WTC11 (cell line): ENCODE data around the gene POU4F1. TPM values are rescaled to one million over a fixed set of nuclear protein-coding genes. Genes with fewer than 3 reads are reported as not detected.

Experiments used
- ATAC-seq: fragments of 200-7000 bp; cut with Tn5 transposase; 2 replicates; pipeline ENCODE4 v1.10.0; 2021; ENCODE audit warnings: mild to moderate bottlenecking, moderate library complexity
- CTCF ChIA-PET: fragments of 300-600 bp; sonication (Branson Sonifier 250); formaldehyde crosslinking; loops from one replicate; lab custom pipeline; 2021; ENCODE audit warnings: antibody characterized with exemption; lab: Charles Lee
- POLR2A ChIA-PET: fragments of 350-600 bp; sonication (Branson Sonifier 250); formaldehyde crosslinking; loops from one replicate; lab custom pipeline; 2021; ENCODE audit warnings: antibody characterized with exemption; lab: Charles Lee
- DNase-seq: peaks from one replicate; pipeline ENCODE4 v3.0.0; 2021; ENCODE audit warnings: low spot score
- H3K27ac Mint-ChIP-seq: 2 replicates; pipeline ENCODE4 v1.8.0; 2021; ENCODE audit warnings: mixed read lengths
- H3K27me3 Mint-ChIP-seq: 2 replicates; pipeline ENCODE4 v1.8.0; 2021; ENCODE audit warnings: low read depth, mild to moderate bottlenecking, moderate library complexity, mixed read lengths
- H3K36me3 Mint-ChIP-seq: 2 replicates; pipeline ENCODE4 v1.8.0; 2021; ENCODE audit warnings: mixed read lengths
- H3K4me1 Mint-ChIP-seq: 2 replicates; pipeline ENCODE4 v1.8.0; 2022; ENCODE audit warnings: mixed read lengths
- H3K4me3 Mint-ChIP-seq: 2 replicates; pipeline ENCODE4 v1.8.0; 2021; ENCODE audit warnings: mild to moderate bottlenecking, moderate library complexity, mixed read lengths
- H3K9me3 Mint-ChIP-seq: 2 replicates; pipeline ENCODE4 v1.8.0; 2021; ENCODE audit warnings: mixed read lengths
- ATF1 ChIP-seq: sonication (generic); formaldehyde crosslinking; IDR thresholded peaks from 2 replicates; pipeline ENCODE4 v1.8.1; 2023; ENCODE audit warnings: mild to moderate bottlenecking, moderate library complexity, missing genetic modification reagents
- CREM ChIP-seq: sonication (generic); formaldehyde crosslinking; IDR thresholded peaks from 2 replicates; pipeline ENCODE4 v1.8.1; 2022; ENCODE audit warnings: mild to moderate bottlenecking, missing genetic modification reagents, moderate library complexity
- ELF4 ChIP-seq: sonication (generic); formaldehyde crosslinking; IDR thresholded peaks from 2 replicates; pipeline ENCODE4 v1.8.1; 2022; ENCODE audit warnings: low read depth, mild to moderate bottlenecking, moderate library complexity, missing genetic modification reagents
- FOXP1 ChIP-seq: sonication (generic); formaldehyde crosslinking; IDR thresholded peaks from 2 replicates; pipeline ENCODE4 v1.8.0; 2022; ENCODE audit warnings: missing genetic modification reagents, mild to moderate bottlenecking, moderate library complexity, borderline replicate concordance
- GRHL2 ChIP-seq: fragments of 250-450 bp; sonication (Bioruptor Pico); IDR thresholded peaks from 2 replicates; pipeline ENCODE4 v1.8.0; 2022; ENCODE audit warnings: mild to moderate bottlenecking, moderate library complexity; ENCODE audit not compliant: insufficient replicate concordance, severe bottlenecking
- IRF2 ChIP-seq: sonication (generic); formaldehyde crosslinking; IDR thresholded peaks from 2 replicates; pipeline ENCODE4 v1.8.0; 2022; ENCODE audit warnings: low read depth, missing genetic modification reagents, borderline replicate concordance
- JUN ChIP-seq: sonication (generic); formaldehyde crosslinking; IDR thresholded peaks from 2 replicates; pipeline ENCODE4 v1.8.0; 2023; ENCODE audit warnings: mild to moderate bottlenecking, missing genetic modification reagents
- MXD4 ChIP-seq: fragments of 250-450 bp; sonication (Bioruptor Pico); IDR thresholded peaks from 2 replicates; pipeline ENCODE4 v1.8.0; 2021; ENCODE audit warnings: mild to moderate bottlenecking, moderate library complexity, borderline replicate concordance
- MYBL2 ChIP-seq: sonication (generic); formaldehyde crosslinking; IDR thresholded peaks from 2 replicates; pipeline ENCODE4 v1.8.1; 2023; ENCODE audit warnings: mild to moderate bottlenecking, moderate library complexity, missing genetic modification reagents
- NFATC4 ChIP-seq: fragments of 250-450 bp; sonication (Bioruptor Pico); IDR thresholded peaks from 2 replicates; pipeline ENCODE4 v1.9.0; 2021; ENCODE audit warnings: mild to moderate bottlenecking
- NFYB ChIP-seq: sonication (generic); formaldehyde crosslinking; conservative IDR thresholded peaks from 2 replicates; pipeline ENCODE4 v1.8.0; 2022; ENCODE audit warnings: low read depth, missing genetic modification reagents
- NR3C1 ChIP-seq: sonication (generic); formaldehyde crosslinking; conservative IDR thresholded peaks from 2 replicates; pipeline ENCODE4 v1.8.1; 2023; ENCODE audit warnings: low read depth, mild to moderate bottlenecking, missing genetic modification reagents
- TEAD1 ChIP-seq: sonication (generic); formaldehyde crosslinking; IDR thresholded peaks from 2 replicates; pipeline ENCODE4 v1.8.0; 2022; ENCODE audit warnings: mild to moderate bottlenecking, missing genetic modification reagents
- ZBTB21 ChIP-seq: sonication (generic); formaldehyde crosslinking; IDR thresholded peaks from 2 replicates; pipeline ENCODE4 v1.8.1; 2023; ENCODE audit warnings: mild to moderate bottlenecking, missing genetic modification reagents, borderline replicate concordance
- ZNF232 ChIP-seq: sonication (generic); formaldehyde crosslinking; IDR thresholded peaks from 2 replicates; pipeline ENCODE4 v1.8.0; 2022; ENCODE audit warnings: mild to moderate bottlenecking, missing genetic modification reagents
- ZNF263 ChIP-seq: sonication (generic); formaldehyde crosslinking; IDR thresholded peaks from 2 replicates; pipeline ENCODE4 v1.8.1; 2022; ENCODE audit warnings: low read depth, mild to moderate bottlenecking, moderate library complexity, missing genetic modification reagents
- ZNF671 ChIP-seq: fragments of 250-450 bp; sonication (Bioruptor Pico); IDR thresholded peaks from 2 replicates; pipeline ENCODE4 v1.8.0; 2021; ENCODE audit warnings: mild to moderate bottlenecking
- total RNA-seq: library from RNA; stranded (reverse); gene quantifications from 3 replicates; pipeline ENCODE4 v1.2.3, GENCODE V29; 2021
- TF ChIP-seq, protein P1 (sequence below): sonication (generic); formaldehyde crosslinking; IDR thresholded peaks from 2 replicates; pipeline ENCODE4 v1.8.0; 2022; ENCODE audit warnings: mild to moderate bottlenecking, missing genetic modification reagents
- TF ChIP-seq, protein P2 (sequence below): sonication (generic); formaldehyde crosslinking; IDR thresholded peaks from 2 replicates; pipeline ENCODE4 v1.8.1; 2022; ENCODE audit warnings: low read depth, missing genetic modification reagents, borderline replicate concordance
- TF ChIP-seq, protein P3 (sequence below): sonication (generic); formaldehyde crosslinking; IDR thresholded peaks from 2 replicates; pipeline ENCODE4 v1.8.0; 2023; ENCODE audit warnings: missing genetic modification reagents
- TF ChIP-seq, protein P4 (sequence below): sonication (generic); formaldehyde crosslinking; IDR thresholded peaks from 2 replicates; pipeline ENCODE4 v1.8.1; 2022; ENCODE audit warnings: low read depth, mild to moderate bottlenecking, moderate library complexity, missing genetic modification reagents, borderline replicate concordance
- TF ChIP-seq, protein P5 (sequence below): fragments of 250-450 bp; sonication (Bioruptor Pico); IDR thresholded peaks from 2 replicates; pipeline ENCODE4 v1.9.0; 2021; ENCODE audit warnings: mild to moderate bottlenecking, borderline replicate concordance

Gene POU4F1
- total RNA-seq, 1 experiment from 2014 or later: 0.26 TPM

DNA sequence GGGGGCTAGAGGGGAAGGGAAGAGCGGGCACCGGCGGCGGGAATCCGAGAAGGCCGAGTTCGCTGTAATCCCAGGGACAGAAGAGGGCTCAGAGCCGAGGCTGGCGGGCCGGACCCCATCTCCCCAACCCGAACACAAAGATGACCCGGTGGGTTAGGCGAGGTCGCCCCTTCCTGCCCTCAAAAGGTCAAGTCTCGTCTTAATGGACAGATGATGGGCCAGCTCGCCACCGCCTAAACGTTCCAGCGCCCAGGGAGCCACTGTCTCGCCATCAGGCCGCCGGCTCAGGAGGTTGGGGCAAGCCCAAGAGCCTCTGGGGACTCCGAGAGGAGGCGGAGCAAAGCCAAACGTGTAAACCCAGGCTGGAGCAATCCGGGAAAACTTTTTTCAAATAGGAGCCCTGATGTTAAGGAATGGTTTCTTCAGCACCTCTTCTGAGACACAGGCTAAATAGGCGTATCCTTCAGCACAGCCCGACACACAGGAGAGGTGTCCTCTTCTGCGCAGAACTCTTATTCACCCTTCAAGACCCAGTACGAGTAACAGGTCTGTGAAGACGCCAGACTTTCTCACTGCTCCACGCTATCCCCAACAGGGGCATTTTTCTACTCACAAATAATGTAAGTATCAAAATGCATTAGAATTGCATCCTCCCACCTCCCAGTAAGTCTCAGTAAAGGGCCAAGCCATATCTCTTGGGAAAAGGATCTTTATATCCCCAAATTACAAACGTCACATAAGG, 6.3 kb upstream of the POU4F1 start:
- peak; percentile 48 for ATAC-seq
- H3K27ac Mint-ChIP-seq: no peak overlapping the region
- no peaks in the 10 kb centered on the region; the same call in 1 of the 2 replicates for H3K36me3 Mint-ChIP-seq
- peak; percentile 53 for DNase-seq
- H3K4me3 Mint-ChIP-seq: peak overlapping the region; percentile 73
- CTCF ChIA-PET: interaction anchor here (1.4 to 3.2 kb wide), 2 partner anchors 23 to 50 kb away, joined by 4 to 22 read pairs; no protein-coding TSS in a partner anchor
- H3K4me1 Mint-ChIP-seq: peaks cover 48% of the 10 kb centered on the region
- peaks cover 91% of the 10 kb centered on the region for H3K27me3 Mint-ChIP-seq
- POLR2A ChIA-PET: no interaction called here
- TF ChIP-seq MXD4 (CRISPR knock-in tag) (no peak), ATF1 (CRISPR knock-in tag) (no peak), ZNF263 (CRISPR knock-in tag) (no peak), TEAD1 (no peak), JUN (CRISPR knock-in tag) (no peak), IRF2 (CRISPR knock-in tag) (no peak), NR3C1 (CRISPR knock-in tag) (no peak), ELF4 (CRISPR knock-in tag) (no peak), MYBL2 (CRISPR knock-in tag) (no peak), ZNF232 (no peak), CREM (CRISPR knock-in tag) (no peak)
- TF ChIP-seq, protein P1, sequence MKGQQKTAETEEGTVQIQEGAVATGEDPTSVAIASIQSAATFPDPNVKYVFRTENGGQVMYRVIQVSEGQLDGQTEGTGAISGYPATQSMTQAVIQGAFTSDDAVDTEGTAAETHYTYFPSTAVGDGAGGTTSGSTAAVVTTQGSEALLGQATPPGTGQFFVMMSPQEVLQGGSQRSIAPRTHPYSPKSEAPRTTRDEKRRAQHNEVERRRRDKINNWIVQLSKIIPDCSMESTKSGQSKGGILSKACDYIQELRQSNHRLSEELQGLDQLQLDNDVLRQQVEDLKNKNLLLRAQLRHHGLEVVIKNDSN (CRISPR knock-in tag): no peak
- TF ChIP-seq, protein P2, sequence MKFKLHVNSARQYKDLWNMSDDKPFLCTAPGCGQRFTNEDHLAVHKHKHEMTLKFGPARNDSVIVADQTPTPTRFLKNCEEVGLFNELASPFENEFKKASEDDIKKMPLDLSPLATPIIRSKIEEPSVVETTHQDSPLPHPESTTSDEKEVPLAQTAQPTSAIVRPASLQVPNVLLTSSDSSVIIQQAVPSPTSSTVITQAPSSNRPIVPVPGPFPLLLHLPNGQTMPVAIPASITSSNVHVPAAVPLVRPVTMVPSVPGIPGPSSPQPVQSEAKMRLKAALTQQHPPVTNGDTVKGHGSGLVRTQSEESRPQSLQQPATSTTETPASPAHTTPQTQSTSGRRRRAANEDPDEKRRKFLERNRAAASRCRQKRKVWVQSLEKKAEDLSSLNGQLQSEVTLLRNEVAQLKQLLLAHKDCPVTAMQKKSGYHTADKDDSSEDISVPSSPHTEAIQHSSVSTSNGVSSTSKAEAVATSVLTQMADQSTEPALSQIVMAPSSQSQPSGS: no peak
- TF ChIP-seq, protein P3, sequence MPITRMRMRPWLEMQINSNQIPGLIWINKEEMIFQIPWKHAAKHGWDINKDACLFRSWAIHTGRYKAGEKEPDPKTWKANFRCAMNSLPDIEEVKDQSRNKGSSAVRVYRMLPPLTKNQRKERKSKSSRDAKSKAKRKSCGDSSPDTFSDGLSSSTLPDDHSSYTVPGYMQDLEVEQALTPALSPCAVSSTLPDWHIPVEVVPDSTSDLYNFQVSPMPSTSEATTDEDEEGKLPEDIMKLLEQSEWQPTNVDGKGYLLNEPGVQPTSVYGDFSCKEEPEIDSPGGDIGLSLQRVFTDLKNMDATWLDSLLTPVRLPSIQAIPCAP (CRISPR knock-in tag): no peak
- TF ChIP-seq, all 79 proteins: peak for 0
- no peaks in the 10 kb centered on the region for H3K9me3 Mint-ChIP-seq

DNA sequence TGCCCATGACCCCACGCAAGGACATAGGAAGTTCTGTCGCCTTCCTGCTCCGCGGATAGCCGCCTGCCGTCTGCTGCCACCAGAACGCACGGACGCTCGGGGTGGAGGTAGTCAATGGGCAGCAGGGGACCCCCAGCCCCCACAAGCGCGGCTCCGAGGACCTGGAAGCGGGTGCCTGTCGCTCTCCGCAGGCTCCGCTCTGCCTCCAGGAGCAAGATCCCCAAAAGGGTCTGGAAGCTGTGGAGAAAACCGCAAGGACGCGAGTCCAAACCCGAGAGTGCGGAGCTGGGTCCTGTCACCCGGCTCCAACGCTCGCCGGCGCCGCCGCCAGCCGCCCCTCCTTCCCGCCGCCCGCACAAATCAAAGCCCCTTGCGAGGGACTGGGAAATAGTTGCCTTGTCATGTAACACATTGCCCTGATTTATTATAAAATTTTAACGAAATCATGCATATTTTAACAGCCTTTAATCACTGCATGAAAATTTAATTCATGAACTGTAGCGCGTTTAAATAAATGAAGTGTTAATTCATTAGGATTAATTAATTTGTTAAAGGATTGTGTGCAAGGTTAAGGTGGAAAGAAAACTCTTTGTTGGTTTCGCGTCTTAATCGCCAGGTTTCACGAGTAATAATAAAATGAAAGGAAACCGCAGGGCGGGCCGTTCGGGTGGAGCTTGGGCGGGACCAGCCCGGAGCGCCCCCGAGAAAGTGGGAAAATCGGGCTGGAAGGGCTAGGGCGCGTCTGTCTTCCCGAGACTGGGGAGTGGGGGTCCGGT, 5.5 kb upstream of the POU4F1 start:
- Mint-ChIP-seq H3K4me3 (peak overlapping the region; percentile 73), H3K27ac (no peak overlapping the region)
- CTCF ChIA-PET: interaction anchor here (0.5 to 3.2 kb wide), 3 partner anchors 22 to 1130 kb away, joined by 3 to 22 read pairs (median 4); no protein-coding TSS in a partner anchor
- TF ChIP-seq, protein P4, sequence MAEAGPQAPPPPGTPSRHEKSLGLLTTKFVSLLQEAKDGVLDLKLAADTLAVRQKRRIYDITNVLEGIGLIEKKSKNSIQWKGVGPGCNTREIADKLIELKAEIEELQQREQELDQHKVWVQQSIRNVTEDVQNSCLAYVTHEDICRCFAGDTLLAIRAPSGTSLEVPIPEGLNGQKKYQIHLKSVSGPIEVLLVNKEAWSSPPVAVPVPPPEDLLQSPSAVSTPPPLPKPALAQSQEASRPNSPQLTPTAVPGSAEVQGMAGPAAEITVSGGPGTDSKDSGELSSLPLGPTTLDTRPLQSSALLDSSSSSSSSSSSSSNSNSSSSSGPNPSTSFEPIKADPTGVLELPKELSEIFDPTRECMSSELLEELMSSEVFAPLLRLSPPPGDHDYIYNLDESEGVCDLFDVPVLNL (CRISPR knock-in tag): no peak
- TF ChIP-seq ELF4 (CRISPR knock-in tag): no peak
- TF ChIP-seq GRHL2 (CRISPR knock-in tag): no peak
- no peak for TF ChIP-seq ZNF671 (CRISPR knock-in tag)
- TF ChIP-seq, protein P2: no peak
- no peak for TF ChIP-seq FOXP1 (CRISPR knock-in tag)
- TF ChIP-seq, protein P5, sequence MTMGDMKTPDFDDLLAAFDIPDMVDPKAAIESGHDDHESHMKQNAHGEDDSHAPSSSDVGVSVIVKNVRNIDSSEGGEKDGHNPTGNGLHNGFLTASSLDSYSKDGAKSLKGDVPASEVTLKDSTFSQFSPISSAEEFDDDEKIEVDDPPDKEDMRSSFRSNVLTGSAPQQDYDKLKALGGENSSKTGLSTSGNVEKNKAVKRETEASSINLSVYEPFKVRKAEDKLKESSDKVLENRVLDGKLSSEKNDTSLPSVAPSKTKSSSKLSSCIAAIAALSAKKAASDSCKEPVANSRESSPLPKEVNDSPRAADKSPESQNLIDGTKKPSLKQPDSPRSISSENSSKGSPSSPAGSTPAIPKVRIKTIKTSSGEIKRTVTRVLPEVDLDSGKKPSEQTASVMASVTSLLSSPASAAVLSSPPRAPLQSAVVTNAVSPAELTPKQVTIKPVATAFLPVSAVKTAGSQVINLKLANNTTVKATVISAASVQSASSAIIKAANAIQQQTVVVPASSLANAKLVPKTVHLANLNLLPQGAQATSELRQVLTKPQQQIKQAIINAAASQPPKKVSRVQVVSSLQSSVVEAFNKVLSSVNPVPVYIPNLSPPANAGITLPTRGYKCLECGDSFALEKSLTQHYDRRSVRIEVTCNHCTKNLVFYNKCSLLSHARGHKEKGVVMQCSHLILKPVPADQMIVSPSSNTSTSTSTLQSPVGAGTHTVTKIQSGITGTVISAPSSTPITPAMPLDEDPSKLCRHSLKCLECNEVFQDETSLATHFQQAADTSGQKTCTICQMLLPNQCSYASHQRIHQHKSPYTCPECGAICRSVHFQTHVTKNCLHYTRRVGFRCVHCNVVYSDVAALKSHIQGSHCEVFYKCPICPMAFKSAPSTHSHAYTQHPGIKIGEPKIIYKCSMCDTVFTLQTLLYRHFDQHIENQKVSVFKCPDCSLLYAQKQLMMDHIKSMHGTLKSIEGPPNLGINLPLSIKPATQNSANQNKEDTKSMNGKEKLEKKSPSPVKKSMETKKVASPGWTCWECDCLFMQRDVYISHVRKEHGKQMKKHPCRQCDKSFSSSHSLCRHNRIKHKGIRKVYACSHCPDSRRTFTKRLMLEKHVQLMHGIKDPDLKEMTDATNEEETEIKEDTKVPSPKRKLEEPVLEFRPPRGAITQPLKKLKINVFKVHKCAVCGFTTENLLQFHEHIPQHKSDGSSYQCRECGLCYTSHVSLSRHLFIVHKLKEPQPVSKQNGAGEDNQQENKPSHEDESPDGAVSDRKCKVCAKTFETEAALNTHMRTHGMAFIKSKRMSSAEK (CRISPR knock-in tag): no peak
- no peak for TF ChIP-seq NFYB (CRISPR knock-in tag)
- TF ChIP-seq ATF1 (CRISPR knock-in tag): no peak
- TF ChIP-seq NFATC4: no peak
- no peak for TF ChIP-seq ZBTB21 (CRISPR knock-in tag)

More for the DNA sequence above, 5.5 kb upstream of the POU4F1 start:
- Mint-ChIP-seq H3K9me3 (no peaks in the 10 kb centered on the region), H3K36me3 (no peaks in the 10 kb centered on the region), H3K4me1 (peaks cover 52% of the 10 kb centered on the region), H3K27me3 (peaks cover 98% of the 10 kb centered on the region)
- ATAC-seq (no peak), DNase-seq (peak; percentile 31)
- POLR2A ChIA-PET: no interaction called here
